K562 (cell line): ENCODE data around the gene MPZL1. TPM values are rescaled to one million over a fixed set of nuclear protein-coding genes. Genes with fewer than 3 reads are reported as not detected.
A peak's percentile ranks its signal among the peaks of the same experiment; 100 is the strongest.

Source experiments
- ATAC-seq: fragments of 200-7000 bp; cut with Tn5 transposase; 3 replicates; pipeline ENCODE4 v1.9.1; 2020; ENCODE audit warnings: moderate library complexity
- BruUV-seq: library from RNA; stranded (reverse); fragments of 400-500 nt; replicated peaks from 2 replicates; lab custom pipeline; 2021; lab: Mats Ljungman, UMichigan
- CTCF ChIA-PET: fragments of 300-600 bp; formaldehyde crosslinking; extraction: SDS; loops from one replicate; lab custom pipeline; 2021; ENCODE audit warnings: low intra/inter-chr PET ratio; lab: Yijun Ruan, JAX
- POLR2A ChIA-PET: fragments of 300-600, 350-650 bp; sonication (Branson Sonifier 250); formaldehyde crosslinking; extraction: SDS; loops from one replicate; lab custom pipeline; 2021; ENCODE audit warnings: antibody characterized with exemption, inconsistent platforms; lab: Yijun Ruan, JAX
- DNase-seq, 4 experiments: peaks; one replicate each; pipeline versions ENCODE4 v3.0.0 to v3.0.0-alpha.2; 2011 to 2018; ENCODE audit warnings: low spot score in 3 of 4, mixed read lengths in 3 of 4; ENCODE audit errors: extremely low read depth in 1 of 4
- FAIRE-seq: peaks from 2 replicates; lab custom pipeline; 2011; peaks lifted over from hg19 to GRCh38; lab: Jason Lieb, UNC
- H2AFZ ChIP-seq: 2 replicates; pipeline ENCODE4 v1.6.0; 2011; ENCODE audit warnings: low read depth, low read length, control low read depth, inconsistent platforms
- H3K27ac ChIP-seq: fragments of 200-600 bp; 3 replicates; pipeline ENCODE4 v1.8.0; 2011; ENCODE audit warnings: low read depth, mild to moderate bottlenecking, control low read depth, inconsistent platforms, low read length, moderate library complexity, mixed read lengths; ENCODE audit errors: extremely low read depth
- H3K27me3 ChIP-seq, 2 experiments: fragments of 300-600 bp in 1 of 2; 2 replicates in 1 of 2; 3 replicates in 1 of 2; pipeline versions ENCODE4 v1.6.0 to v1.8.0; 2011; ENCODE audit warnings: inconsistent platforms in 2 of 2, low read length in 2 of 2, mild to moderate bottlenecking in 1 of 2, mixed read lengths in 1 of 2, moderate library complexity in 1 of 2; ENCODE audit not compliant: control insufficient read depth in 2 of 2, insufficient read depth in 2 of 2
- H3K36me3 ChIP-seq: fragments of 300-600 bp; 3 replicates; pipeline ENCODE4 v1.8.0; 2011; ENCODE audit warnings: mild to moderate bottlenecking, low read length, inconsistent platforms; ENCODE audit not compliant: control insufficient read depth, insufficient read depth
- H3K4me1 ChIP-seq, 2 experiments: fragments of 200-600 bp in 1 of 2; replicated peaks in 1 of 2; 2 replicates in 1 of 2; 3 replicates in 1 of 2; pipeline versions ENCODE4 v1.5.1 to v1.8.0; 2011; ENCODE audit warnings: inconsistent platforms in 2 of 2, low read length in 2 of 2, mild to moderate bottlenecking in 1 of 2, mixed read lengths in 1 of 2, moderate library complexity in 1 of 2; ENCODE audit not compliant: control insufficient read depth in 2 of 2, insufficient read depth in 2 of 2
- H3K4me2 ChIP-seq: 2 replicates; pipeline ENCODE4 v1.6.1; 2011; ENCODE audit warnings: low read length, control low read depth, inconsistent platforms, mixed read lengths; ENCODE audit not compliant: insufficient read depth
- H3K4me3 ChIP-seq: fragments of 200-600 bp; sonication (generic), shearing (Covaris generic); 2 replicates; pipeline ENCODE4 v1.5.1; 2016; ENCODE audit warnings: control low read depth, inconsistent platforms
- H3K79me2 ChIP-seq: fragments of 200-600 bp; 3 replicates; pipeline ENCODE4 v1.8.0; 2011; ENCODE audit warnings: low read length, inconsistent platforms; ENCODE audit not compliant: control insufficient read depth, insufficient read depth
- H3K9ac ChIP-seq, 2 experiments: 2 replicates each; pipeline versions ENCODE4 v1.6.0 to v1.6.1; 2011; ENCODE audit warnings: low read depth in 2 of 2, low read length in 2 of 2, control low read depth in 1 of 2, inconsistent platforms in 1 of 2, mild to moderate bottlenecking in 1 of 2, mixed read lengths in 1 of 2; ENCODE audit not compliant: insufficient read depth in 1 of 2
- H3K9me1 ChIP-seq: one replicate; pipeline ENCODE4 v1.6.0; 2011; ENCODE audit warnings: inconsistent platforms, mild to moderate bottlenecking, low read length, moderate library complexity; ENCODE audit not compliant: control insufficient read depth, insufficient read depth
- H3K9me3 ChIP-seq: replicated peaks from 2 replicates; pipeline ENCODE4 v1.5.1; 2011; ENCODE audit warnings: low read depth, low read length, inconsistent platforms; ENCODE audit not compliant: control insufficient read depth, insufficient read depth
- H4K20me1 ChIP-seq: replicated peaks from 2 replicates; pipeline ENCODE4 v1.6.1; 2011; ENCODE audit warnings: low read length, inconsistent platforms, mixed read lengths; ENCODE audit not compliant: control insufficient read depth, insufficient read depth
- ATF1 ChIP-seq, 2 experiments: fragments of 450-650 bp in 1 of 2; IDR thresholded peaks; 2 replicates each; pipeline ENCODE4 v1.6.1; 2016; ENCODE audit warnings: missing compliant biosample characterization in 1 of 2, missing genetic modification characterization in 1 of 2
- CXXC5 ChIP-seq: fragments of 250-450 bp; sonication (Bioruptor Pico); IDR thresholded peaks from 2 replicates; pipeline ENCODE4 v1.8.0; 2022; ENCODE audit warnings: inconsistent platforms, mild to moderate bottlenecking, moderate library complexity
- EP300 ChIP-seq: IDR thresholded peaks from 2 replicates; pipeline ENCODE4 v1.6.1; 2012; ENCODE audit warnings: low read length, improper control_type of control experiment
- GATA2 ChIP-seq: sonication (generic); formaldehyde crosslinking; IDR thresholded peaks from 2 replicates; pipeline ENCODE4 v1.4.0; 2020; ENCODE audit warnings: mild to moderate bottlenecking, missing genetic modification reagents
- HLTF ChIP-seq: fragments of 450-650 bp; IDR thresholded peaks from 2 replicates; pipeline ENCODE4 v1.6.1; 2016
- MIER1 ChIP-seq: fragments of 450-650 bp; IDR thresholded peaks from 2 replicates; pipeline ENCODE4 v1.6.1; 2016; ENCODE audit warnings: antibody characterized with exemption, mild to moderate bottlenecking, low read depth
- MTA3 ChIP-seq: fragments of 450-650 bp; formaldehyde crosslinking; IDR thresholded peaks from 2 replicates; pipeline ENCODE4 v1.6.1; 2017; ENCODE audit warnings: mild to moderate bottlenecking, borderline replicate concordance
- NCOR1 ChIP-seq: fragments of 450-650 bp; IDR thresholded peaks from 2 replicates; pipeline ENCODE4 v1.6.1; 2016; ENCODE audit warnings: mild to moderate bottlenecking, moderate library complexity
- RBM14 ChIP-seq: fragments of 200-400 bp; formaldehyde crosslinking; IDR thresholded peaks from 2 replicates; pipeline ENCODE4 v1.6.1; 2018; ENCODE audit warnings: low read depth, mild to moderate bottlenecking, low read length, moderate library complexity, borderline replicate concordance; ENCODE audit not compliant: insufficient read depth
- TEAD4 ChIP-seq, 2 experiments: sonication (generic) in 1 of 2; formaldehyde crosslinking in 1 of 2; IDR thresholded peaks; 2 replicates each; pipeline versions ENCODE4 v1.6.1 to v1.8.0; 2012 to 2022; ENCODE audit warnings: borderline replicate concordance in 1 of 2, inconsistent platforms in 1 of 2, low read length in 1 of 2, mild to moderate bottlenecking in 1 of 2, missing genetic modification reagents in 1 of 2
- ZKSCAN8 ChIP-seq: fragments of 200-800 bp; sonication (Bioruptor generic); IDR thresholded peaks from 2 replicates; pipeline ENCODE4 v1.6.1; 2016; ENCODE audit warnings: missing genetic modification characterization, missing compliant biosample characterization
- ZNF133 ChIP-seq: fragments of 250-450 bp; sonication (Bioruptor Pico); IDR thresholded peaks from 2 replicates; pipeline ENCODE4 v1.4.0; 2020; ENCODE audit warnings: mild to moderate bottlenecking
- ZNF24 ChIP-seq: fragments of 450-650 bp; IDR thresholded peaks from 2 replicates; pipeline ENCODE4 v1.6.1; 2016
- ZNF253 ChIP-seq: fragments of 250-450 bp; sonication (Bioruptor Pico); conservative IDR thresholded peaks from 2 replicates; pipeline ENCODE4 v1.6.1; 2021; ENCODE audit warnings: mild to moderate bottlenecking
- ZNF354B ChIP-seq: fragments of 250-450 bp; sonication (Bioruptor Pico); IDR thresholded peaks from 2 replicates; pipeline ENCODE4 v1.4.0; 2020
- WGBS: fragments of 100-300 bp; shearing (Covaris generic); methylation state at CpG from one replicate; pipeline ENCODE4 v1.1.6; 2016; ENCODE audit warnings: low coverage, mixed read lengths; ENCODE audit not compliant: insufficient coverage; ENCODE audit errors: missing lambda C conversion rate; 5-methylcytosine and 5-hydroxymethylcytosine counted together
- in situ Hi-C: fragments of 300-500 bp; cut with MboI; formaldehyde crosslinking; loops from 4 replicates; pipeline ENCODE4 v1.15.0; 2018; ENCODE audit warnings: inconsistent platforms, mixed read lengths
- intact Hi-C: fragments of 100-400 bp; cut with micrococcal nuclease; formaldehyde crosslinking; loops from 2 replicates; pipeline ENCODE4 v1.14.2; 2022
- polyA plus RNA-seq, 8 experiments: library from polyadenylated mRNA; depleted of rRNA in 4 of 8; stranded (reverse) in 5 of 8; unstranded in 3 of 8; fragments of >200 nt; fragmentation: Nextera tagmentation in 2 of 8; fragmentation: Illumina TruSeq in 1 of 8; extraction: Ambion mirVana in 2 of 8; extraction: Trizol in 1 of 8; gene quantifications; 2 replicates each; pipeline versions ENCODE4 v1.2.1 to v1.2.3, GENCODE V29; 2011 to 2014; ENCODE audit warnings: inconsistent platforms in 1 of 8, missing spikeins in 1 of 8
- total RNA-seq, 7 experiments: library from RNA; depleted of rRNA in 6 of 7; stranded (reverse); fragments of >200 nt in 6 of 7; fragmentation: Illumina TruSeq in 2 of 7; extraction: Trizol in 2 of 7; gene quantifications; 2 replicates each; pipeline versions ENCODE4 v1.2.1 to v1.2.3, GENCODE V29; 2011 to 2021; ENCODE audit warnings: low replicate concordance in 1 of 7
- TF ChIP-seq, protein P1 (sequence below): fragments of 450-650 bp; formaldehyde crosslinking; IDR thresholded peaks from 2 replicates; pipeline ENCODE4 v1.4.0; 2020; ENCODE audit warnings: mild to moderate bottlenecking, moderate library complexity
- TF ChIP-seq, protein P2 (sequence below), 2 experiments: fragments of 150-350 bp in 1 of 2; IDR thresholded peaks; 2 replicates each; pipeline ENCODE4 v1.6.1; 2012 to 2016; ENCODE audit warnings: low read depth in 2 of 2, low read length in 2 of 2, mild to moderate bottlenecking in 1 of 2, moderate library complexity in 1 of 2

The MPZL1 gene
- total and polyA plus RNA-seq, 9 of the 15 experiments (the other 6 are each of a cell fraction or from before 2014, with no cell fraction given), result 14.5 to 153 (median 66.5) TPM

DNA sequence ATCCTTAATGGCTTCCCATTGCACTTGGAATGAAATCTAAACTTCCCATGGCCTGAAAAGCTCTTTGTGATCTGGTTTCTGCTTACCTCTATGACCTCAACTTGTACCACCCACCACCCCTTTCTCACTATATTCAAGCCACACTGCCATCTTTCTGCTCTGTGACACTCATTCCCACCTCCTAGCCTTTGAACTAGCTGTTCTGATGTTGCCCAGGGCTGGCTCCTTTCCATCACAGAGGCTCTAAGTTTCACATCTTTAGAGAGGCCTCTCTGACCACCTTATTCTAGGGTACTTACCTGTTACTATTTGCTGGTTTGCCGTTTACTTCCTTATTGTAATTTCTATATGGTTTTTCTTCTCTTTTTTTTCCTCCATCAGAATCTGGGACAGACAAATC lies 4.2 kb downstream of the MPZL1 start (continued):
- TF ChIP-seq, protein P1, sequence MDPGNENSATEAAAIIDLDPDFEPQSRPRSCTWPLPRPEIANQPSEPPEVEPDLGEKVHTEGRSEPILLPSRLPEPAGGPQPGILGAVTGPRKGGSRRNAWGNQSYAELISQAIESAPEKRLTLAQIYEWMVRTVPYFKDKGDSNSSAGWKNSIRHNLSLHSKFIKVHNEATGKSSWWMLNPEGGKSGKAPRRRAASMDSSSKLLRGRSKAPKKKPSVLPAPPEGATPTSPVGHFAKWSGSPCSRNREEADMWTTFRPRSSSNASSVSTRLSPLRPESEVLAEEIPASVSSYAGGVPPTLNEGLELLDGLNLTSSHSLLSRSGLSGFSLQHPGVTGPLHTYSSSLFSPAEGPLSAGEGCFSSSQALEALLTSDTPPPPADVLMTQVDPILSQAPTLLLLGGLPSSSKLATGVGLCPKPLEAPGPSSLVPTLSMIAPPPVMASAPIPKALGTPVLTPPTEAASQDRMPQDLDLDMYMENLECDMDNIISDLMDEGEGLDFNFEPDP, result no peak
- no peak for TF ChIP-seq ZNF354B (CRISPR knock-in tag)
- TF ChIP-seq ZNF253 (CRISPR knock-in tag), result no peak
- no peak for TF ChIP-seq RBM14
- no peak for TF ChIP-seq HLTF
- no peak for TF ChIP-seq MIER1
- no peak for TF ChIP-seq ZNF24
- TF ChIP-seq, all 486 proteins: peak for 0

DNA sequence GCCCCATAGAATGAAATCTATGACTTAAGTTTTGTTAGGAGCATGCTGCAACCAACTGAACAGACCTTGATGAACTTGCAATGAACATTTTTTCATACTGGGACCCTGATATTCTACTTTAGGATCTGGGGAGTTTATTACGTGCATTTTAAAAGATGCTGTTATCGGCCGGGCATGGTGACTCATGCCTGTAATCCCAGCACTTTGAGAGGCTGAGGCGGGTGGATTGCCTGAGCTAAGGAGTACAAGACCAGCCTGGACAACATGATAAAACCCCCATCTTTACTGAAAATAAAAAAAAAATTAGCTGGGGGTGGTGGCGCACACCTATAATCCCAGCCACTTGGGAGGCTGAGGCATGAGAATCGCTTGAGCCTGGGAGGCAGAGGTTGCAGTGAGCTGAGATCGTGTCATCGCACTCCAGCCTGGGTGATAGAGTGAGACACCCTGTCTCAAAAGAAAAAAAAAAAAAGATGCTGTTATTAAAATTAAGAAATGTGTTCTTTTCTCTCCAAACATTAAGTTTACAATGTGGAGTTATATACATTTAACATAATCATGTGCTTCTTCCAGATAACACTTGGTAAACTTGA lies 7.1 kb downstream of the MPZL1 start:
- Histone ChIP-seq H3K9me3 (peaks cover 5% of the 10 kb centered on the region; the same call in 1 of the 2 replicates), H3K9me1 (peaks cover 7% of the 10 kb centered on the region), H3K36me3 (peaks cover 33% of the 10 kb centered on the region), H3K27ac (no peak overlapping the region), H3K4me2 (no peak overlapping the region), H2AFZ (no peak overlapping the region), H3K27me3 (no peaks in the 10 kb centered on the region), H3K4me1 (peaks cover 8 to 9% of the 10 kb centered on the region in 2 experiments; a peak in 4 of 5 replicates), H3K4me3 (no peak overlapping the region), H4K20me1 (peaks cover 9% of the 10 kb centered on the region; the same call in 1 of the 2 replicates), H3K79me2 (peaks cover 73% of the 10 kb centered on the region), H3K9ac (no peak overlapping the region)
- ATAC-seq, result peak; percentile 65
- 36% methylated on average over 8 of the region's 8 CpGs for WGBS
- peak; percentile 63 for FAIRE-seq
- peak in 2 of 4 experiments; percentile 38 to 81 for DNase-seq
- CTCF ChIA-PET, result no interaction called here
- intact Hi-C loops, result no loop called here
- in situ Hi-C loops, result no loop called here
- no TSS peak for BruUV-seq
- POLR2A ChIA-PET, result interaction anchor here (0.7 to 1.2 kb wide), 5 partner anchors 11 to 352 kb away, joined by 3 to 4 read pairs (median 3); no protein-coding TSS in a partner anchor
- TF ChIP-seq MTA3 (0 out of 2 replicates have a peak, but pooled peaks have one; percentile 46), GATA2 (CRISPR knock-in tag) (peak; percentile 19; the same call in 1 of the 2 replicates), EP300 (peak; percentile 57; the same call in 1 of the 2 replicates), NCOR1 (peak; percentile 81), CXXC5 (CRISPR knock-in tag) (no peak), TEAD4 (IDR thresholded peaks at IDR 0.05; ENCODE audit: low read length) (peak; percentile 77), TEAD4 (CRISPR knock-in tag; IDR thresholded peaks at IDR 0.05; ENCODE audit: borderline replicate concordance) (no peak), ZKSCAN8 (CRISPR knock-in tag) (no peak), ATF1 (CRISPR knock-in tag; IDR thresholded peaks at IDR 0.05) (no peak), ATF1 (tag; IDR thresholded peaks at IDR 0.05) (0 out of 2 replicates have a peak, but pooled peaks have one; percentile 18), ZNF133 (CRISPR knock-in tag) (no peak)
- TF ChIP-seq, protein P2, sequence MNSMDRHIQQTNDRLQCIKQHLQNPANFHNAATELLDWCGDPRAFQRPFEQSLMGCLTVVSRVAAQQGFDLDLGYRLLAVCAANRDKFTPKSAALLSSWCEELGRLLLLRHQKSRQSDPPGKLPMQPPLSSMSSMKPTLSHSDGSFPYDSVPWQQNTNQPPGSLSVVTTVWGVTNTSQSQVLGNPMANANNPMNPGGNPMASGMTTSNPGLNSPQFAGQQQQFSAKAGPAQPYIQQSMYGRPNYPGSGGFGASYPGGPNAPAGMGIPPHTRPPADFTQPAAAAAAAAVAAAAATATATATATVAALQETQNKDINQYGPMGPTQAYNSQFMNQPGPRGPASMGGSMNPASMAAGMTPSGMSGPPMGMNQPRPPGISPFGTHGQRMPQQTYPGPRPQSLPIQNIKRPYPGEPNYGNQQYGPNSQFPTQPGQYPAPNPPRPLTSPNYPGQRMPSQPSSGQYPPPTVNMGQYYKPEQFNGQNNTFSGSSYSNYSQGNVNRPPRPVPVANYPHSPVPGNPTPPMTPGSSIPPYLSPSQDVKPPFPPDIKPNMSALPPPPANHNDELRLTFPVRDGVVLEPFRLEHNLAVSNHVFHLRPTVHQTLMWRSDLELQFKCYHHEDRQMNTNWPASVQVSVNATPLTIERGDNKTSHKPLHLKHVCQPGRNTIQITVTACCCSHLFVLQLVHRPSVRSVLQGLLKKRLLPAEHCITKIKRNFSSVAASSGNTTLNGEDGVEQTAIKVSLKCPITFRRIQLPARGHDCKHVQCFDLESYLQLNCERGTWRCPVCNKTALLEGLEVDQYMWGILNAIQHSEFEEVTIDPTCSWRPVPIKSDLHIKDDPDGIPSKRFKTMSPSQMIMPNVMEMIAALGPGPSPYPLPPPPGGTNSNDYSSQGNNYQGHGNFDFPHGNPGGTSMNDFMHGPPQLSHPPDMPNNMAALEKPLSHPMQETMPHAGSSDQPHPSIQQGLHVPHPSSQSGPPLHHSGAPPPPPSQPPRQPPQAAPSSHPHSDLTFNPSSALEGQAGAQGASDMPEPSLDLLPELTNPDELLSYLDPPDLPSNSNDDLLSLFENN (IDR thresholded peaks at IDR 0.05; ENCODE audit: low read depth in 2 of 2, low read length in 2 of 2), result peak in 1 of 2 experiments; percentile 56; a peak in 1 of 4 replicates
